Transverse colon (tissue), 4 donors: ENCODE data around the gene KCNC2. TPM values are rescaled to one million over a fixed set of nuclear protein-coding genes. Genes with fewer than 3 reads are reported as not detected.

Source experiments
- DNase-seq: peaks from one replicate; pipeline ENCODE4 v3.0.0-alpha.2; 2019
- H3K27ac ChIP-seq, 4 donors: fragments of 200-600 bp; sonication (generic); 2 replicates each; pipeline ENCODE4 v1.5.1; 2016 to 2018; ENCODE audit warnings: inconsistent platforms in 4 of 4
- H3K27me3 ChIP-seq: fragments of 200-600 bp; sonication (generic); 2 replicates; pipeline ENCODE4 v1.5.1; 2017; ENCODE audit warnings: inconsistent platforms
- H3K36me3 ChIP-seq, 4 donors: fragments of 200-600 bp; sonication (generic); 2 replicates each; pipeline ENCODE4 v1.5.1; 2017 to 2019; ENCODE audit warnings: inconsistent platforms in 4 of 4
- H3K4me1 ChIP-seq, 4 donors: fragments of 200-600 bp; sonication (generic); 2 replicates each; pipeline ENCODE4 v1.5.1; 2017 to 2020; ENCODE audit warnings: inconsistent platforms in 4 of 4
- H3K4me3 ChIP-seq, 4 donors: fragments of 200-600 bp; sonication (generic); 1 replicate in 1 of 4; 2 replicates in 3 of 4; pipeline versions ENCODE4 v1.5.1 to v1.6.1; 2017 to 2019; ENCODE audit warnings: inconsistent platforms in 4 of 4
- H3K9me3 ChIP-seq, 2 donors: fragments of 200-600 bp; sonication (generic); 2 replicates each; pipeline ENCODE4 v1.5.1; 2017 to 2019; ENCODE audit warnings: inconsistent platforms in 2 of 2
- CTCF ChIP-seq, 5 experiments: fragments of 200-600 bp in 3 of 5; fragments of 450-650 bp in 2 of 5; sonication (generic) in 3 of 5; IDR thresholded peaks; 1 replicate in 2 of 5; 2 replicates in 3 of 5; pipeline ENCODE4 v1.5.1; 2016 to 2017; ENCODE audit warnings: antibody characterized with exemption in 5 of 5, inconsistent platforms in 3 of 5, mild to moderate bottlenecking in 2 of 5, moderate library complexity in 1 of 5
- EP300 ChIP-seq: sonication (generic); formaldehyde crosslinking; IDR thresholded peaks from one replicate; pipeline ENCODE4 v1.6.1; 2017; ENCODE audit warnings: antibody characterized with exemption, low read depth
- POLR2A ChIP-seq: fragments of 450-650 bp; IDR thresholded peaks from one replicate; pipeline ENCODE4 v1.6.1; 2016; ENCODE audit warnings: antibody characterized with exemption, mild to moderate bottlenecking, moderate library complexity
- POLR2AphosphoS5 ChIP-seq, 3 donors: sonication (generic); formaldehyde crosslinking; IDR thresholded peaks; one replicate each; pipeline ENCODE4 v1.6.1; 2016; ENCODE audit warnings: antibody characterized with exemption in 3 of 3
- WGBS, 2 donors: methylation state at CpG; one replicate each; pipeline ENCODE4 v1.1.5; 2018; ENCODE audit warnings: low coverage in 1 of 2; 5-methylcytosine and 5-hydroxymethylcytosine counted together
- in situ Hi-C, 4 donors: fragments of 200-750 bp; cut with MboI; loops; one replicate each; pipeline versions ENCODE4 v1.15.0 to v1.15.1; 2017; ENCODE audit warnings: low sequenced_read_pairs in 3 of 4, low pct_ligation_motif_present in 1 of 4, low pct_unique_long_range_greater_than_20kb in 1 of 4
- intact Hi-C: fragments of 100-400 bp; cut with DNase I; formaldehyde crosslinking; loops from one replicate; pipeline ENCODE4 v1.15.1; 2023; ENCODE audit warnings: low total_unique reads
- total RNA-seq, 4 donors: library from RNA; depleted of rRNA; stranded (reverse); fragments of >200 nt; gene quantifications; one replicate each; pipeline ENCODE4 v1.1.0, GENCODE V29; 2016

KCNC2 gene
- total RNA-seq, 4 donors from 2014 or later = not detected

- Histone ChIP-seq H3K36me3 (no peaks in the 10 kb centered on the region), H3K27ac (no peak overlapping the region), H3K9me3 (no peaks in the 10 kb centered on the region), H3K4me3 (no peak overlapping the region), H3K4me1 (no peaks in the 10 kb centered on the region), H3K27me3 (peaks cover 47% of the 10 kb centered on the region)
- WGBS, 2 donors = 20 to 22% methylated on average over 4 to 48 of the region's 50 CpGs
- no peak for DNase-seq
- intact Hi-C loops = no loop called here
- in situ Hi-C loops = no loop called here
- TF ChIP-seq CTCF (IDR thresholded peaks at IDR 0.05) = no peak
- TF ChIP-seq POLR2A = no peak
- TF ChIP-seq POLR2AphosphoS5 (IDR thresholded peaks at IDR 0.05) = no peak
- TF ChIP-seq EP300 = no peak
These were observed 505 bp downstream of the KCNC2 start for GRCh38 chr12:75208856-75209811.

- Histone ChIP-seq H3K36me3 (no peaks in the 10 kb centered on the region), H3K4me1 (no peaks in the 10 kb centered on the region), H3K27ac (no peak overlapping the region), H3K9me3 (no peaks in the 10 kb centered on the region), H3K4me3 (no peak overlapping the region), H3K27me3 (peaks cover 47% of the 10 kb centered on the region)
- intact Hi-C loops (no loop called here), in situ Hi-C loops (no loop called here)
- WGBS, 2 donors = 56% methylated on average over 65 of the region's 78 CpGs; no CpG with 5 or more reads in 1 of the 2 donors
- TF ChIP-seq EP300 (no peak), POLR2A (no peak), POLR2AphosphoS5 (IDR thresholded peaks at IDR 0.05) (no peak), CTCF (IDR thresholded peaks at IDR 0.05) (no peak)
- DNase-seq = no peak
These were observed 2.1 kb downstream of the KCNC2 start for GRCh38 chr12:75207338-75208083.

GRCh38 chr12:75205558-75205957 lies 4.1 kb downstream of the KCNC2 start:
- no peak for DNase-seq
- Histone ChIP-seq H3K36me3 (no peaks in the 10 kb centered on the region), H3K9me3 (no peaks in the 10 kb centered on the region), H3K4me3 (no peak overlapping the region), H3K4me1 (no peaks in the 10 kb centered on the region), H3K27ac (no peak overlapping the region), H3K27me3 (peaks cover 47% of the 10 kb centered on the region)
- intact Hi-C loops (no loop called here), in situ Hi-C loops (no loop called here)
- 69 to 71% methylated on average over 1 of the region's 1 CpG for WGBS, 2 donors
- TF ChIP-seq CTCF (IDR thresholded peaks at IDR 0.05) = no peak
- no peak for TF ChIP-seq POLR2A
- no peak for TF ChIP-seq EP300
- no peak for TF ChIP-seq POLR2AphosphoS5 (IDR thresholded peaks at IDR 0.05)

GRCh38 chr12:75196865-75197264 lies 12.8 kb downstream of the KCNC2 start:
- TF ChIP-seq EP300 = no peak
- TF ChIP-seq POLR2A = no peak
- TF ChIP-seq POLR2AphosphoS5 (IDR thresholded peaks at IDR 0.05) = no peak
- TF ChIP-seq CTCF (IDR thresholded peaks at IDR 0.05) = no peak
- intact Hi-C loops = no loop called here
- Histone ChIP-seq H3K27me3 (no peaks in the 10 kb centered on the region), H3K4me1 (no peaks in the 10 kb centered on the region), H3K36me3 (no peaks in the 10 kb centered on the region), H3K27ac (no peak overlapping the region), H3K9me3 (no peaks in the 10 kb centered on the region), H3K4me3 (no peak overlapping the region)
- DNase-seq = no peak
- in situ Hi-C loops = no loop called here
